ENCODE results near the gene TRIM9. TPM values are rescaled to one million over a fixed set of nuclear protein-coding genes. Genes with fewer than 3 reads are reported as not detected.

TRIM9 gene
- total RNA-seq, 4 donors from 2014 or later = 2.4 to 7.6 (median 3.4) TPM

- no peaks in the 10 kb centered on the region for H3K4me1 ChIP-seq
- DNase-seq = no peak
- H3K27me3 ChIP-seq = no peaks in the 10 kb centered on the region
- H3K27ac ChIP-seq = no peak overlapping the region
- intact Hi-C loops (cut with DNase I; ENCODE audit: low total_unique reads) = no loop called here
- no peak overlapping the region for H3K4me3 ChIP-seq
- TF ChIP-seq, protein P1, sequence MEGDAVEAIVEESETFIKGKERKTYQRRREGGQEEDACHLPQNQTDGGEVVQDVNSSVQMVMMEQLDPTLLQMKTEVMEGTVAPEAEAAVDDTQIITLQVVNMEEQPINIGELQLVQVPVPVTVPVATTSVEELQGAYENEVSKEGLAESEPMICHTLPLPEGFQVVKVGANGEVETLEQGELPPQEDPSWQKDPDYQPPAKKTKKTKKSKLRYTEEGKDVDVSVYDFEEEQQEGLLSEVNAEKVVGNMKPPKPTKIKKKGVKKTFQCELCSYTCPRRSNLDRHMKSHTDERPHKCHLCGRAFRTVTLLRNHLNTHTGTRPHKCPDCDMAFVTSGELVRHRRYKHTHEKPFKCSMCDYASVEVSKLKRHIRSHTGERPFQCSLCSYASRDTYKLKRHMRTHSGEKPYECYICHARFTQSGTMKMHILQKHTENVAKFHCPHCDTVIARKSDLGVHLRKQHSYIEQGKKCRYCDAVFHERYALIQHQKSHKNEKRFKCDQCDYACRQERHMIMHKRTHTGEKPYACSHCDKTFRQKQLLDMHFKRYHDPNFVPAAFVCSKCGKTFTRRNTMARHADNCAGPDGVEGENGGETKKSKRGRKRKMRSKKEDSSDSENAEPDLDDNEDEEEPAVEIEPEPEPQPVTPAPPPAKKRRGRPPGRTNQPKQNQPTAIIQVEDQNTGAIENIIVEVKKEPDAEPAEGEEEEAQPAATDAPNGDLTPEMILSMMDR (IDR thresholded peaks at IDR 0.05) = no peak
- TF ChIP-seq POLR2A (IDR thresholded peaks at IDR 0.05) = no peak
- no peaks in the 10 kb centered on the region for H3K9me3 ChIP-seq
- H3K36me3 ChIP-seq = no peaks in the 10 kb centered on the region
Measured at GRCh38 chr14:50985124-50985858, 109.6 kb downstream of the TRIM9 start.

DNA sequence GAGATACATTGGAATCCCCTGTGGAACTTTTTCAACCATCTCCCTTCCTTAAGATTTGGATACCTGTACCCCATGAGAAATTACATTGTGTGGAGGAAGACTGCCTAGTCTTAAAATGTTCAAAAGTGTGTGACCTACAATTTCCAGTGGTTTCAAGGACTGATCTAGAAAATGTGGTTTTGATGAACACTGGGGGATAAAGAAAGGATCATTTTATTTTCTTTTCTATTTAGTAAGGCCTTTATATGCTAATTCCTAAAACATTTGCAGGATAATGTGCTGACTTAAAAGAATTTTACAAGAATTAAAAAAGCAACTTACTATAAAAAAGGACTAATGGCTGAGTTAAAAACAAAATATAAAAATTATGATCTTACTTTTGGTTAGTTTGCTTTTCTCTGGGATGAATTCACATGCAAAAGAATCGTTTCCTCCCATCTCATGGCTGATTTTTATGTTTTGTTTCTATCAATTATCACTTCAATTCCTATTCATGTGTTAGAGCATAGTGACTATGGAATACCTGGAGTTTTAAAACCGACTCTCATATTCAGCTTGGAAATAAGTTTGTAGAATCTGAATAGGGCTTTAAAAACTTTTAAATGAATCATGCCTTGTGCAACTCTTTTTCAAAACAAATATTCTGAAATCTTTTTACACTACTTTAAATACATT lies 110.7 kb downstream of the TRIM9 start:
- no peak for DNase-seq
- Histone ChIP-seq H3K4me1 (no peaks in the 10 kb centered on the region), H3K4me3 (no peak overlapping the region), H3K36me3 (no peaks in the 10 kb centered on the region), H3K27ac (no peak overlapping the region), H3K9me3 (no peaks in the 10 kb centered on the region), H3K27me3 (no peaks in the 10 kb centered on the region)
- no peak for TF ChIP-seq POLR2A (IDR thresholded peaks at IDR 0.05)
- TF ChIP-seq, protein P1 (IDR thresholded peaks at IDR 0.05) = no peak
- intact Hi-C loops (cut with DNase I; ENCODE audit: low total_unique reads) = no loop called here

DNA sequence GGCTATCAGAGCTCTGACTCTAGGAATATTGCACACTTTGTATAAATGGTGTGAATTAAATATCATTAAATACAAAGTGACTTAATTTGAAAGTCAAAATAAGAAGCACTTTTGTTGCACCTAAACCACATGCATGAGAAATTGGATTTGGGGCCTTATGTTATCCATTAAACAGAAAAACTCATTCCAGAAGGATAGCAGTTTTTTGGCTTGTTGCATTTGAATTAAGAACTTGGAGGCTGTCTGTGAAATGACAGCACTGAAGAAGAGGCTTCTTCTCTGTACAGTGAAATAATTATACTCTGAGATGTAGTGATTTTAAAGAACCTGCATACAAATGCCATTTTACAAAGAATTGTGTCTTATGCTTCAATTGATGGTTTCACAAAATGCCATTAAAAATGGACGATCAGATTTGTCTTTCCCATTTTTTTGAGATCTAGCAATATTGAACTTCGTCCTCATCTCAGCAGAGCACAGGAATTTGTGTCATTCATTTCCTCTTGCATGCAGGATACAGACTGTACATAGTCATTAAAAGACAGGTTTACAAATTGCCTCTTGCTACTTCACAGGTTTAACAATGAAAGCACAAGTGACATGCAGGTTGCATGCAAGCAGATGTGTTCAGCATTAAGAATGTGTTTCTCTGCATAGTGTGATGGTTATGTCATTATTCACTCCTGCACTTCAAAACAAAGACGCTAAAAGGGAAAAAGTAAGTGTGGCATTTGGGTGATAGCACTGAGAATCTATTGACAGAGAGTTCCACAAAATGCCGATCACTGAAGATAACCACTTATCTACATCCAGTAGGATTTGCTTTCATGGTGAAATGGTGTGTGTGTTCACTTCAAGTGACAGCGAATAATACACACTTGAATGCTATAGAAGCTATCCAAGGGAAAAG lies 114.7 kb downstream of the TRIM9 start:
- Histone ChIP-seq H3K27ac (no peak overlapping the region), H3K27me3 (no peaks in the 10 kb centered on the region), H3K9me3 (no peaks in the 10 kb centered on the region), H3K4me1 (no peaks in the 10 kb centered on the region), H3K4me3 (no peak overlapping the region), H3K36me3 (no peaks in the 10 kb centered on the region)
- TF ChIP-seq, protein P1 (IDR thresholded peaks at IDR 0.05) = no peak
- TF ChIP-seq POLR2A (IDR thresholded peaks at IDR 0.05) = no peak
- intact Hi-C loops (cut with DNase I; ENCODE audit: low total_unique reads) = no loop called here
- no peak for DNase-seq

DNA sequence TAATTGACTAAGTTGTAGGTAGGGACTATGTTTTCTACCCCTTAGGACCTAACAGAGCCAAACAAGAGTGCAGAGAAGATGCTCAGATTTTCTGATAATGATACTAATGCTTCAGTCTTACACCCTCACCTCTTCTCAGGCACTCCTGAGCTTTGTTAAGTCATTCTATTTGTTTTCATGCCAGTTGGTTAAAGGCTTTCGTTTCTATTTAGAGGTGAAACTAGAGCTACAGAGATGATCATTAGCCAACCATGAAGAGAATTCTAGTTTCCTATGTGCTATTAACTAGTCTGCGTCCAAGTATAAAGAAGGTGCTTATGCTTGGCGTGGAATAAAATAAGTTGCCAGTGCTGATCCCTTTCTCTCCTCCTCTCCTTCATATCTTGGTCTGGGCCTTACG lies 116.0 kb downstream of the TRIM9 start:
- Histone ChIP-seq H3K36me3 (no peaks in the 10 kb centered on the region), H3K4me3 (no peak overlapping the region), H3K27me3 (no peaks in the 10 kb centered on the region), H3K9me3 (no peaks in the 10 kb centered on the region), H3K4me1 (no peaks in the 10 kb centered on the region), H3K27ac (no peak overlapping the region)
- no peak for TF ChIP-seq POLR2A (IDR thresholded peaks at IDR 0.05)
- TF ChIP-seq, protein P1 (IDR thresholded peaks at IDR 0.05) = no peak
- DNase-seq = no peak
- intact Hi-C loops (cut with DNase I; ENCODE audit: low total_unique reads) = no loop called here
